ENCODE measurements around the gene WDR18.

WDR18 gene

DNA sequence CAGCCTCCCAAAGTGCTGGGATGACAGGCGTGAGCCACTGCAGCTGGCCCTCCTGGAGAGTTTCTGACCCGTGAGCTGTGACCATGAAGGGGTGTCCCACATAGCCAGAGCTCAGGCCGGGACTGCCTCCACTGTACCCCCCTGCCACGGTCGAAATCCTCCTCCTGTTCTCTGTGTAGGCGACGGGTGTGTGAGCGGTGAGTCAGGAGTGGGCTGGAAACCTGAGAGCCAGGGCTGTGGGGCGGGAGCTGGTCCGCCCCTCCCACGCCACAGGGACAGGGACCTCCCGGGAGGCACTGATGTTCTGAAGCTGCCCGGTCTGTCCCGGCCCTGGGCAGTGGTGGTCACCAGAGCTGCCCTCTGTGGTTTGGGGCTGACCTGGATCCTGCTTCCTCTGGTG, 3.9 kb downstream of the WDR18 start:
- DNase-seq (ENCODE audit: low read depth, low spot score), result no peak

DNA sequence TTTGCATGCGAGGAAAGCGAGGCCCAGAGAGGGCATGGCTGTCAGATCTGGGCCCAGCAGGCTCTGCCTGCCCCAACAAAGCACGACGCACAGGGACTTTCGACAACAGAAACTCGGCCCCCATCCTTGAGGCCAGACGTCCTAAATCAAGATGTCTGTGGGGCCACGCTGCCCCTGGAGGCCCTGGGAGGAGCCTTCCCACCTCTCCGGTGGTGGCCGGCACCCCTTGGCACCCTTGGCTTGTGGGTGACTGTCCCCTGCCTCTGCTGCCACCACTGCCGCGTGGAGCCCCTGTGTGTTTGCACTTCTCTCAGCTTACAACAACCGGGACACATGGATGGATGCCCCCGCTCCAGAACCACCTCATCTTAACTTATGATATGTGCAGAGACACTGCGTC, 4.4 kb downstream of the WDR18 start:
- DNase-seq (ENCODE audit: low read depth, low spot score), result no peak
- TF ChIP-seq CTCF (IDR thresholded peaks at IDR 0.05; ENCODE audit: low read depth, low read length), result no peak
- in situ Hi-C loops (cut with HindIII; ENCODE audit: low sequenced_read_pairs), result no loop called here
- H3K4me3 ChIP-seq (ENCODE audit: low read depth, low read length), result no peak overlapping the region

More for the DNA sequence above, 3.9 kb downstream of the WDR18 start:
- in situ Hi-C loops (cut with HindIII; ENCODE audit: low sequenced_read_pairs), result no loop called here
- no peak overlapping the region for H3K4me3 ChIP-seq (ENCODE audit: low read depth, low read length)
- TF ChIP-seq CTCF (IDR thresholded peaks at IDR 0.05; ENCODE audit: low read depth, low read length), result no peak

- TF ChIP-seq CTCF (IDR thresholded peaks at IDR 0.05; ENCODE audit: low read depth, low read length), result peak; percentile 44
- H3K4me3 ChIP-seq (ENCODE audit: low read depth, low read length), result no peak overlapping the region
- no peak for DNase-seq (ENCODE audit: low read depth, low spot score)
- in situ Hi-C loops (cut with HindIII; ENCODE audit: low sequenced_read_pairs), result no loop called here
Observed at GRCh38 chr19:989381-990081, 5.4 kb downstream of the WDR18 start.

GRCh38 chr19:990119-990571, 6.0 kb downstream of the WDR18 start:
- DNase-seq (ENCODE audit: low read depth, low spot score), result no peak
- TF ChIP-seq CTCF (IDR thresholded peaks at IDR 0.05; ENCODE audit: low read depth, low read length), result no peak
- no peak overlapping the region for H3K4me3 ChIP-seq (ENCODE audit: low read depth, low read length)
- in situ Hi-C loops (cut with HindIII; ENCODE audit: low sequenced_read_pairs), result no loop called here

GRCh38 chr19:990746-991145, 6.6 kb downstream of the WDR18 start:
- TF ChIP-seq CTCF (IDR thresholded peaks at IDR 0.05; ENCODE audit: low read depth, low read length), result no peak
- no peak overlapping the region for H3K4me3 ChIP-seq (ENCODE audit: low read depth, low read length)
- DNase-seq (ENCODE audit: low read depth, low spot score), result no peak
- in situ Hi-C loops (cut with HindIII; ENCODE audit: low sequenced_read_pairs), result no loop called here

GRCh38 chr19:991174-991931, 7.2 kb downstream of the WDR18 start:
- in situ Hi-C loops (cut with HindIII; ENCODE audit: low sequenced_read_pairs), result no loop called here
- H3K4me3 ChIP-seq (ENCODE audit: low read depth, low read length), result no peak overlapping the region
- peak; percentile 42 for DNase-seq (ENCODE audit: low read depth, low spot score)
- no peak for TF ChIP-seq CTCF (IDR thresholded peaks at IDR 0.05; ENCODE audit: low read depth, low read length)

Data from astrocyte of the spinal cord (primary cell).